HG03060 (cell line): ENCODE results near the gene SPAG9.

Experiments
- ATAC-seq: cut with Tn5 transposase; IDR thresholded peaks from one replicate; pipeline ENCODE4 v1.9.1; 2021; ENCODE audit warnings: low read depth, moderate number of reproducible peaks; ENCODE audit not compliant: unreplicated experiment

The SPAG9 gene, protein sequence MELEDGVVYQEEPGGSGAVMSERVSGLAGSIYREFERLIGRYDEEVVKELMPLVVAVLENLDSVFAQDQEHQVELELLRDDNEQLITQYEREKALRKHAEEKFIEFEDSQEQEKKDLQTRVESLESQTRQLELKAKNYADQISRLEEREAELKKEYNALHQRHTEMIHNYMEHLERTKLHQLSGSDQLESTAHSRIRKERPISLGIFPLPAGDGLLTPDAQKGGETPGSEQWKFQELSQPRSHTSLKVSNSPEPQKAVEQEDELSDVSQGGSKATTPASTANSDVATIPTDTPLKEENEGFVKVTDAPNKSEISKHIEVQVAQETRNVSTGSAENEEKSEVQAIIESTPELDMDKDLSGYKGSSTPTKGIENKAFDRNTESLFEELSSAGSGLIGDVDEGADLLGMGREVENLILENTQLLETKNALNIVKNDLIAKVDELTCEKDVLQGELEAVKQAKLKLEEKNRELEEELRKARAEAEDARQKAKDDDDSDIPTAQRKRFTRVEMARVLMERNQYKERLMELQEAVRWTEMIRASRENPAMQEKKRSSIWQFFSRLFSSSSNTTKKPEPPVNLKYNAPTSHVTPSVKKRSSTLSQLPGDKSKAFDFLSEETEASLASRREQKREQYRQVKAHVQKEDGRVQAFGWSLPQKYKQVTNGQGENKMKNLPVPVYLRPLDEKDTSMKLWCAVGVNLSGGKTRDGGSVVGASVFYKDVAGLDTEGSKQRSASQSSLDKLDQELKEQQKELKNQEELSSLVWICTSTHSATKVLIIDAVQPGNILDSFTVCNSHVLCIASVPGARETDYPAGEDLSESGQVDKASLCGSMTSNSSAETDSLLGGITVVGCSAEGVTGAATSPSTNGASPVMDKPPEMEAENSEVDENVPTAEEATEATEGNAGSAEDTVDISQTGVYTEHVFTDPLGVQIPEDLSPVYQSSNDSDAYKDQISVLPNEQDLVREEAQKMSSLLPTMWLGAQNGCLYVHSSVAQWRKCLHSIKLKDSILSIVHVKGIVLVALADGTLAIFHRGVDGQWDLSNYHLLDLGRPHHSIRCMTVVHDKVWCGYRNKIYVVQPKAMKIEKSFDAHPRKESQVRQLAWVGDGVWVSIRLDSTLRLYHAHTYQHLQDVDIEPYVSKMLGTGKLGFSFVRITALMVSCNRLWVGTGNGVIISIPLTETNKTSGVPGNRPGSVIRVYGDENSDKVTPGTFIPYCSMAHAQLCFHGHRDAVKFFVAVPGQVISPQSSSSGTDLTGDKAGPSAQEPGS (N-terminal part only)

DNA sequence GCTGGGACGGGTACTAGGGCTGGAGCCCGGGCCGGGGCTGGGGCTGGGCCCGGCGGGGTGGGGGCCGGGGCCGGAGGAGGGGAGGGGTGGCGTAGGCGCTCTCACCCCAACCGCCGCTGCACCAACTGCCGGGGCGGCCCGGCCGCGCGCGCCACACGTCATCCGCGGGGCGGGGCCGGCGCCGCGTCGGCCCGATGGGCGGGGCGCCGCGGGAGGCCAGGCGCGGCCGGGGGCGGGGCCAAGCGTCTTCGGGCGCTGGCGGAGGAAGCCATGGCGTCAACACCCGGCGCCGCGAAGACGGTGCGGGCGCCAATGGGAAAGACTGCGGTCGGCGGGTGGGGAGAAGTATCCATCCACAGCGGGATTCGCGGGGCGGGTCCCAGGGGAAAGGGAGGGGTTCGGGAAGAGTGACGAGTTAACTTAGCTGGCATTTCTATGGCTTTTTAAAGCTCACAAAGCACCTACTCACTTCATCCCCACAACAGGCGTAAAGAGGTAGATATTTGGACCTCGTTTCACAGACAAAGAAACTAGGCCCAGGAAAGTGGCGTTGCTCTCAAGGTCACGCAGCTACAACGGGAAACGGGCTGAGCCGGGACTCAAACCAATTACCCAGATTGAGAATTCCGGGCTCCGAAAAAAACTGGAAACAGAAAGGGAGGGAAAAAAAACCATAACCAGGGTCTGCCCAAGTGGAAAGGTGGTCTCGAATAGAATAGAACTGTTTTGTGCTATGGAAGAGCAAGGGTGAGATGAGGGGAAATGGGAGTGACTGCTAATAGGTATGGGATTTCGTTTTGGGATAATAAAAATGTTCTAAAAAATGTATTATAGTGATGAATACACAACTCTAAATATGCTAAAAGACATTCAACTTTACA, at the start of gene SPAG9:
SPAG9 (minus strand) TSS at position 130 of the 881 bp plus-strand sequence. CDS start 212 bp downstream, outside the sequence.
- ATAC-seq, result no peak

DNA sequence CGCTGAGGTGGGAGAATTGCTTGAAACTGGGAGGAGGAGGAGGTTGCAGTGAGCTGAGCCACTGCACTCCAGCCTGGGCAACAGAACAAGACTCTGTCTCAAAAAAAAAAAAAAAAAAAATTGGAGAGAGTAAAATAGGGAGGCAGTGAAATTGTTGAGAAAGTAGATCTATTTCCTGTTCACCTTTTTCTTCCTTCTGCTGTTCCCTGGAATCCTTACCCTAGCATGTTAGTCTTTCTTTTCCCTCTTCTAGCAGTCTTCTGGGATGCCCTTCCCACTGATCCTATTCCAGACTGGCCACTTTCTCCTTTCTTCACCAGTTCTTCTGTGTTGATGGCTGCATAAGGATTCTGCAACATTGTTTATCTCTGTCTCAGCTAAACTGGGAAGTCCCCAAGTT, 48.7 kb upstream of the SPAG9 start:
- no peak for ATAC-seq

DNA sequence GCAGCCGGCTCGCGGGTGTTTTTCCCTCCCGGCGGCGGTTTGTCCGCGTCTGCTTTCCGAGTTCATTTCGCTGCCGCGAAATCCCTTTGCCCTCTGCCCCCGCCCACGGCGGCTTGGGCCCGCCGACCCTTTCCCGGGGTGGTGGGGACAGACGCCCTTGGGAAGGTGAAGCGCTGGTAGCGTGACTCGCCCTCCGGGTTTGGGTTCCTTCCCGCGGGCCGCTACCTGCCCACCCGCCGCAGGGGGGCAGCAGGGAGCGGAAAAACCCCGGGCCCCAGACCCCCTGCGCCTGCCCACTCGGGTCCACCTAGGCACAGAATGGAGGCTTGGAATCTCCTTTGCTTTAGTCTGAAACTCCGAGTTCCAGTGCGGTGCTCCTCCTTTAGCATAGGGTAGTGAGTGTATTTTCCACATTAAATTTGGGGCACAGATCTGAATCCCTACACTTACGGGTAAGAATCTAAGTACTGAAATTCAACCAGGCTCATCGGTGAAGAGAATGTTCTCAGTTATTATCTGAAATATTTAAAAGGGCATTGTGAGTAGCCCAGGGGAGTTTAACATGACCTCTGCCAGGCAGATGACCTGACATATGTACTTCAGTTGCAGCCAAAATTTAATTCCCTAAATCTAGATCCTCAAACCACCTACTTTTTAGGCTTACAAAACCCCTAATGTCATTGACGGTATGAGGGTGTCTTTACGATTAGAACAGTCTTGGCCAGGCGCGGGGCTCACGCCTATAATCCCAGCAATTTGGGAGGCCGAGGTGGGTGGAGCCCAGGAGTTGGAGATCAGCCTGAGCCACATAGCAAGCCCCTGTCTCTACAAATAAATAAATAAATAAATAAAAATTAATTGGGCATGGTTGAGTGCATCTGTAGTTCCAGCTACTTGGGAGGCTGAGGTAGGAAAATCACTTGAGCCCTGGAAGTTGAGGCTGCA, 46.6 kb upstream of the SPAG9 start:
- no peak for ATAC-seq

DNA sequence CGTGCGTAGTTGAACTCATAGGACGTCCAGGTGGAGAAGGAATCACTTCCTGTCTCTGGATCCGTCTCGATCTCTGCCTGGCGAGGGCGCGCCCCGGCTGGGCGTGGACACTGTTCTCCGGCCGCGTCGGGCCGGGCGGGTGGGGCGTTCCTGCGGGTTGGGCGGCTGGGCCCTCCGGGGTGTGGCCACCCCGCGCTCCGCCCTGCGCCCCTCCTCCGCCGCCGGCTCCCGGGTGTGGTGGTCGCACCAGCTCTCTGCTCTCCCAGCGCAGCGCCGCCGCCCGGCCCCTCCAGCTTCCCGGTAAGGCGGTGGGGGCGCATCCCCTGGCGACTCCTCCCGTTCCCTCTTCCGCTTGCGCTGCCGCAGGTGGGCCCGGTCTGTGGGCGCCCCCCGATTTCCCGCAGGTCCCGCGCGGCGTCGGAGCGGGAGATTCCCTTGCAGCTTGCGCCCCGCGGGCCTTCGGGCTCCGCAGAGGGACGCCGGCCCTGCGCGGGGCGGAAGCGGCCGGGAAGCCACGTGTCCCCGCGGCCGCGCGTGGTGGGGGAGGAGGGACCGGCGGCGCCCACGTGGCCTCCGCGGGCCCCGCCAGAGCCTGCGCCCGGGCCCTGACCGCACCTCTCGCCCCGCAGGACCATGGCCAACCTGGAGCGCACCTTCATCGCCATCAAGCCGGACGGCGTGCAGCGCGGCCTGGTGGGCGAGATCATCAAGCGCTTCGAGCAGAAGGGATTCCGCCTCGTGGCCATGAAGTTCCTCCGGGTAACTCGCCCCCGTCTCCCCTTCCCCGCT, 45.7 kb upstream of the SPAG9 start, which contains the start of gene NME2:
NME2 (plus strand) TSS at position 214 of the 789 bp plus-strand sequence; CDS start at position 634, 420 bp downstream.
- peak; percentile 49 for ATAC-seq

DNA sequence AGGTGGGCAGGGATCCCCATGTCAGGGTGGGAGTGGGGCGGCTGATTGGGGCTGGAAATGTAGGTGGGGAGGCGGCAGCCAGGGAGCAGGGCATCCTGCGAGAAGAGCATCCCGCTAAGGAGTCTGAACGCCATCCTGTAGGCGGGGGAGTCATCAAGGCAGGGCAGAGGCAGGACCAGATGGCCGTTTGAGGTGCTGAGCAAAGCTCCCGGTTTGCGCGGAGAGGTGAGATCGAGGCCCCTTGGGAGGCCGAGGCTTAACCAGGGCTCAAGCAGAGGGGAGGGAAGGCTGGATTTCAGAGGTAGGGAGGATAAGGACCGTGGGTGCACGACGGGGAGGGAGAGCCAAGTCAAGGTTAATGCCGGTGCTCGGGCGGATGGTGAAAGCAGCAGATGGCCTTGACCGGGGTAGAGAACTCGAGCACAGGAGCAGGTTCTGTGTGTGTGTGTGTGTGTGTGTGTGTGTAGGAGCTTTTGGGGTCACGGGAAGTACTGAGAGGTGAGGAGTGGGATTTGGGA, 45.1 kb upstream of the SPAG9 start:
- ATAC-seq, result no peak

DNA sequence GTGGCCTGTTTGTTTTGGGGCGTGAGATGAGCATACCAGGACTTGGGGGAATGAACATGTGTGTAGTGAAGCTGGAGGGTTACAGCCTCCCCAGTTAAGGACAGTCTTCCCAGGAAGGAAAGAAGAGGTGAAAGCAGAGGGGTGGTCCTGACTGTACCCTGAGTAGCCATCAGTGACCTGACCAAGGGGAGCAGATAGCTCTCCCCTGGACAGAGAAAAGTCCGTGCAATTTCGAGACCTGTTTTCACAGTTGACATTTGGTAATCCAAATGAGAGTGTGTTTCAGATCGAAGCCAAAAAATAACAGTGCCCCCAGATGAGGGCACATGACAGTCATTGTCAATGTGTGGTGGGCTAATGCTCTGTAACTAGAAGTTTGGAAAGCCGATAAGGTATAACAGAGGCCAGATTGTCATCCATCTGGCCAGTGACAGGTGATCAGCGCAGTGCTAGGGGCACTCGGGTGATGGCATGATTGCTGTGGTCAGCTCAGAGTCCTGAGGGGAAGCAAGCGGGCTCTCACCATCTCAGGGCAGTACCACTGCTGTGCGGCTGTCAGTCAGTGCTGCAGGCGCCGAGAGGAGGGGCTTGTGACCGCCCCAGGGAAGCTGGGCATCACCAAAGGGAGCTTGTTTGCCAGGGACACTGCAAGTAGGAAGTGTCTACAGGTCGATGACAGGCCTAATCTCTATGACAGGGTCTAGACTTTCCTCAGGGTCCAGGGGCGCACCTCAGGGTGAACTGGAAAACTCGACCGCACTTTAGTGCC, 44.4 kb upstream of the SPAG9 start:
- no peak for ATAC-seq

DNA sequence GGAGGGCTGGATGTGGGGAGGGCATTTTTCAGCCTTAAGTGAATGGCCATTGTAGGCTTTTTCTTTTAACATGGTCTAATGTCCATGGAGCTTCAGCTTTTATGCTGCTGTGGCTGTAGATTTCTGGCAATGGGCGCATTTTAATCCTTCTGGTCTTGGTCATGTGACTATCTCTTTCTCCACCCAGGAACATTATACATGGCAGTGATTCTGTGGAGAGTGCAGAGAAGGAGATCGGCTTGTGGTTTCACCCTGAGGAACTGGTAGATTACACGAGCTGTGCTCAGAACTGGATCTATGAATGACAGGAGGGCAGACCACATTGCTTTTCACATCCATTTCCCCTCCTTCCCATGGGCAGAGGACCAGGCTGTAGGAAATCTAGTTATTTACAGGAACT, 40.9 kb upstream of the SPAG9 start:
- no peak for ATAC-seq

DNA sequence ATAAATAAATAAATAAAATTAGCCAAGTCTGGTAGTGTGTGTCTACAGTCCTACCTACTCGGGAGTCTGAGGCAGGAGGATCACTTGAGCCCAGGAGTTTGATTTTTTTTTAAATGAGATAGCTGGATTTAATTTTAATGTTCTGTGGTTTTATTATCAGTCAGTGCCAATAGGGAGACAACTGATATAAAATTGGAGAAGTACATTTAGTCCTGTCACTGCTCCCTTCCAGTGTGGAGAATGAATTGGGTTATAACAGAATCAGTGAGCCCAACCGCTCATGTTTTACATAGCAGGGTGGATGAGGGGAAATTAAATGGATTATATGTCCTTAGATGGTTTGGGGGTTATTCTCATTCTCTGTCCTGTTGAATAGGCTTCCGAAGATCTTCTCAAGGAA, 38.9 kb upstream of the SPAG9 start:
- no peak for ATAC-seq

DNA sequence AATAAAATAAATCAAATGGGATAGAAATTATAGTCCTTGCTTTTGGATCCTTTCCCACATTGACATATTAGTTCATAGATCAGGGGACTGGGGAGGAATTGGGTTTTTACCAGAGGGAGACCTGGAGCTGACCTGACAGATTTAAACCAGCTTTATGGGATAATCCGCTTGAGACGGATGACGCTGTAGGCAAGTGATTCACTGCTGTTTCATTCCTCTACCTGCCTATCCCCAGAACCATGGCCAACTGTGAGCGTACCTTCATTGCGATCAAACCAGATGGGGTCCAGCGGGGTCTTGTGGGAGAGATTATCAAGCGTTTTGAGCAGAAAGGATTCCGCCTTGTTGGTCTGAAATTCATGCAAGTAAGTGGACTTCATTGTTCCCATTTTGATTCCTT, 34.7 kb upstream of the SPAG9 start:
- no peak for ATAC-seq

DNA sequence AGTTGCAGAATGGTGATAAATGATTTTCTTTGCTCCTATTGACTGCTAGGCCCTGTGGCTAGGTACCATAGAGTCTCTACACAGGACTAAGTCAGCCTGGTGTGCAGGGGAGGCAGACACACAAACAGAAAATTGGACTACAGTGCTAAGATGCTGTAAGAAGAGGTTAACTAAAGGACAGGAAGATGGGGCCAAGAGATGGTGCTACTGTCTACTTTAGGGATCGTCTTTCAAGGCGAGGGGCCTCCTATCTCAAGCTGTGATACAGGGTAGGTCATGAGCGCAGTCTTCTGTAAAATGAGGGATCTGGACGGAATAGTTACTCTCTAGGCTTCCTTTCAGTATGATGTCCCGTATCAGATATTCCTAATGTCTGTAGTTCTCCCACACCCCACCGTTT, 33.5 kb upstream of the SPAG9 start:
- ATAC-seq, result no peak

DNA sequence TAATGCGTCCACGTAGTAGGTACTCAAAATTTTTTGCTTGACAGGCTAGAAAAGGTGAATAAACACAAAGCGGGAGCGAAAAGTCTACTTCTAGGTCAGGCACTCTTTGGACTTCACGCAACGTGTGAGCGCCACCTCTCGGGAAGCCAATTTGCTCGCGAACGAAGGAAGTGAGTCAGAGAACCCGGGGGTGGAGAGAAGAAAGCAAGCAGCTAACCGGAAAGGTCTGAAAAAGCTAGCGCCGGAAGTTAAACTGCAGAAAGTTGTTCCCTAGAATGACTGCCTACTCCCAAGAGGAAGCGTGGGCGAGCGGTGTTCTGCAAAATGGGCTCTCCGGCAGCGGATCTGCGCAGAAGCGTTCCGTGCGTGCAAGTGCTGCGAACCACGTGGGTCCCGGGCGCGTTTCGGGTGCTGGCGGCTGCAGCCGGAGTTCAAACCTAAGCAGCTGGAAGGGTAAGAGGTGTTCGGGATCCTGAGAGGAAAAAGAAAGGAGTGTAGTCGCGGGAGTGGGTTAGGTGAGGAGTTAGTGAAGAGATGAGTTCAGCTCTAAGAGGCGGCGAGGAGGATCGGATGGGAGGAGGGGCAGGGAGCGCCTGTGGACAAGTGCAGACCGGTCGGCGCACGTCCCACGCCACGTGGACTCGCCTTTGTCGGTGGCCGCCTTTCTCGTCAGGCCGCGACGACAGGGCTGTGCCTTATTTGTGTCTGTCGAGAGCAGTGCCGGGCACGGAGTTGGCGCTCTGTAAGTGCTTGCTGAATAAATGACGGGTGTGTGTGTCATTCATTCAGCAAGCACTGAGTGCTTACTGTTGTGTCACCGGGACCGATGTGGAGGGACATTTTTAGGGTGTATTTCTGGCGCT, 32.8 kb upstream of the SPAG9 start, which contains the start of gene NME1:
NME1 (plus strand) TSS at position 350 of the 863 bp plus-strand sequence. CDS start 2,096 bp downstream, outside the sequence.
- ATAC-seq, result peak; percentile 97

DNA sequence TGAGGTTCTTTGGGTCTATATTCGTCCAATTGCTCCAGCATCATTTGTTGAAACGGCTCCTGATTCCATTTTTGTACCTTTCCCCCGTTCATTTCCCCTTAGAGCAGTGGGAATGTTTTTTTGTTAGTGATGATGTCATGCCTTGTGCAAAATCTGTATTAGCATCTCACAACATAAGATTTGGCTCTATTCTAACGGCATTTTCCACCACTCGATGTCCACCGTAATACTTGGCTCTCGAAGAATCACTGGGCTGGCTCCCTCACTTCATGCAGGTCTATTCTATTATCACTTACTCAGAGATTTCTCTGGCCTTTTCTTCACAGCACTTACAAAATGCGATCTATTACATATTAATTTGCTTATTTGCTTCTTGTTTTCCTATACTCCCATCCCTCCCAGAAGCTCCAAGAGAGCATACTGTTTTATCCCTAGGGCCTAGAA, 32.1 kb upstream of the SPAG9 start:
- no peak for ATAC-seq

DNA sequence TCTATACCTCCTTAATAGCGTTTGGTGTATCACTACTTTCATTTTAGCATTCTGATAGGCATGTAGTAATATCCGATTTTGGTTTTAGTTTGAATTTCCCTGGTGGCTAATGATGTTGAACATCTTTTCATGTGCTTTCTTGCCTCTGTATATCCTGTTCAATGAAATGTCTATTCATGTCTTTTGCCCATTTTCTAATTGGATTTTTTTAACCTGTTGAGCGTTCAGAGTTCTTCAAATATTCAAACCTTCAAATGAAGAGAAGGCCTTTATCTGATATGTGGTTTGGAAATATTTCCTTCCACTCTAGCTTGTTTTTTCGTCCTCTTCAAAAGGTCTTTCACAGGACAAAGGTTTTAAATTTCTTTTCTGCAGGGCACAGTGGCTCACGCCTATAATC, 30.3 kb upstream of the SPAG9 start:
- no peak for ATAC-seq

DNA sequence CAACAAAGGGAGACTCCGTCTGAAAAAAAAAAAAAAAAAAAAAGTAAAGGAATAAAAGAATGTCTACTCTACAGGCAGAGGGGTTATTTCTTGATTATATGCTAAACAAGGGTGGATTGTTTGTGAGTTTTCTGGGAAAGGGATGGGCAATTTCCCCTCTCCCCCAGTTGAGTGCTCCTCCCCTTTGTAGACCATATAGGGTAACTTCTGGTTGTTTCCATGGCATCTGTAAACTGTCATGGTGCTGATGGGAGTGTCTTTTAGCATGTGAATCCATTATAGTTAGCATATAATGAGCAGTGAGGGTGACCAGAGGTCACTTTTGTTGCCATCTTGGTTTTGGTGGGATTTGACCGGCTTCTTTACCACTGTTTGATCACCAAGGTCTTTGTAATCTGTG, 28.5 kb upstream of the SPAG9 start:
- no peak for ATAC-seq

DNA sequence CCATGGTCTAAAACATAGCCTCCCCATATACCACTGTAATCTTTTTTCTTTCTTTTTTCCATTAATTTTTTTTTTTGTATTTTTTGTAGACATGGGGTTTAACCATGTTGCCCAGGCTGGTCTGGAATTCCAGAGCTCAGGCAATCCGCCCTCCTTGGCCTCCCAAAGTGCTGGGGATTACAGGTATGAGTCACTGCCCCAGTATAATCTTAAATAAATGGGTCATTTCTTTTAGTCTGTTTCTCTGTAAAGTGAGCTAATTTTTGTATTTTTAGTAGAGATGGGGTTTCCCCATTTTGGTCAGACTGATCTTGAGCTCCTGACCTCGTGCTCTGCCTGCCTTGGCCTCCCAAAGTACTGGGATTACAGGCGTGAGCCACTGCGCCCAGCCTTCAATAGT, 27.0 kb upstream of the SPAG9 start:
- ATAC-seq, result no peak
